ENCODE results near the gene LNPEP. TPM values are rescaled to one million over a fixed set of nuclear protein-coding genes. Genes with fewer than 3 reads are reported as not detected.

The LNPEP gene
- total and polyA plus RNA-seq, 8 donors: 2.0 to 20.0 (median 9.6) TPM

GRCh38 chr5:96952974-96953730 lies 17.3 kb downstream of the LNPEP start:
- Histone ChIP-seq H3K27ac (peak overlapping the region in 1 of 4 donors; percentile 17), H3K4me1 (peaks cover 12 to 14% (median 12%) of the 10 kb centered on the region in 3 donors), H3K36me3 (no peaks in the 10 kb centered on the region), H3K27me3 (no peaks in the 10 kb centered on the region), H3K4me3 (no peak overlapping the region), H3K9me3 (no peaks in the 10 kb centered on the region)
- peak; percentile 35 to 82 (median 70) for ATAC-seq
- no peak for DNase-seq
- WGBS, 2 donors: 51 to 54% methylated on average over 7 of the region's 7 CpGs
- FAIRE-seq: no peak
- TF ChIP-seq CTCF (IDR thresholded peaks at IDR 0.05): no peak
- intact Hi-C loops (cut with DNase I): no loop called here

- FAIRE-seq (no peak), DNase-seq (no peak), ATAC-seq (no peak)
- no peak for TF ChIP-seq CTCF (IDR thresholded peaks at IDR 0.05)
- H3K27me3 ChIP-seq: no peaks in the 10 kb centered on the region
- no peak overlapping the region for H3K27ac ChIP-seq
- no peaks in the 10 kb centered on the region for H3K9me3 ChIP-seq
- H3K36me3 ChIP-seq: no peaks in the 10 kb centered on the region
- H3K4me1 ChIP-seq: peaks cover 7 to 11% (median 9%) of the 10 kb centered on the region in 3 donors
- intact Hi-C loops (cut with DNase I): no loop called here
- H3K4me3 ChIP-seq: no peak overlapping the region
- 84 to 86% methylated on average over 4 of the region's 4 CpGs for WGBS, 2 donors
Observed at GRCh38 chr5:96957254-96958049, 21.6 kb downstream of the LNPEP start.

- no peaks in the 10 kb centered on the region for H3K27me3 ChIP-seq
- H3K9me3 ChIP-seq: no peaks in the 10 kb centered on the region
- H3K4me1 ChIP-seq: peaks cover 3 to 11% (median 5%) of the 10 kb centered on the region in 3 donors
- intact Hi-C loops (cut with DNase I): no loop called here
- TF ChIP-seq CTCF (IDR thresholded peaks at IDR 0.05): no peak
- DNase-seq (no peak), FAIRE-seq (no peak), ATAC-seq (no peak)
- H3K36me3 ChIP-seq: no peaks in the 10 kb centered on the region
- H3K4me3 ChIP-seq: no peak overlapping the region
- no peak overlapping the region for H3K27ac ChIP-seq
- WGBS, 2 donors: 86 to 91% methylated on average over 5 of the region's 5 CpGs
Observed at GRCh38 chr5:96958977-96959376, 23.1 kb downstream of the LNPEP start.

GRCh38 chr5:96961053-96961452 lies 25.2 kb downstream of the LNPEP start:
- H3K36me3 ChIP-seq: no peaks in the 10 kb centered on the region
- WGBS, 2 donors: 93 to 98% methylated on average over 1 of the region's 1 CpG
- H3K27me3 ChIP-seq: no peaks in the 10 kb centered on the region
- H3K27ac ChIP-seq: no peak overlapping the region
- intact Hi-C loops (cut with DNase I): no loop called here
- ATAC-seq (no peak), FAIRE-seq (no peak), DNase-seq (no peak)
- H3K4me1 ChIP-seq: peaks cover 0 to 7% (median 5%) of the 10 kb centered on the region in 3 donors
- no peak overlapping the region for H3K4me3 ChIP-seq
- no peaks in the 10 kb centered on the region for H3K9me3 ChIP-seq
- TF ChIP-seq CTCF (IDR thresholded peaks at IDR 0.05): no peak
